Hindlimb muscle (tissue), 1 donor: Measurements from ENCODE around the gene DUSP6. TPM values are rescaled to one million over a fixed set of nuclear protein-coding genes. Genes with fewer than 3 reads are reported as not detected.

Experiments used
- polyA plus RNA-seq: library from polyadenylated mRNA; unstranded; fragments of 120-200 nt; gene quantifications from one replicate; pipeline ENCODE4 v1.2.1, GENCODE V29; 2013; ENCODE audit not compliant: insufficient read length

Gene DUSP6
- polyA plus RNA-seq, 1 donor = 48.9 TPM

Other genes with a start within 250 kb of the DUSP6 start
- 2.3 TPM for gene GALNT4, start 172.3 kb upstream of the DUSP6 start, polyA plus RNA-seq
- gene POC1B, start 173.5 kb upstream of the DUSP6 start, polyA plus RNA-seq = 7.5 TPM